Thyroid gland (tissue), 4 donors: ENCODE data around the gene SND1. TPM values are rescaled to one million over a fixed set of nuclear protein-coding genes. Genes with fewer than 3 reads are reported as not detected.

ENCODE experiments used
- DNase-seq, 2 donors: peaks; one replicate each; pipeline ENCODE4 v3.0.0-alpha.2; 2019
- H3K27ac ChIP-seq, 3 donors: fragments of 200-600 bp; sonication (generic); 1 replicate in 2 of 3; 2 replicates in 1 of 3; pipeline ENCODE4 v1.5.1; 2016 to 2019; ENCODE audit warnings: mild to moderate bottlenecking in 1 of 3, moderate library complexity in 1 of 3
- H3K27me3 ChIP-seq: fragments of 200-600 bp; sonication (generic); one replicate; pipeline ENCODE4 v1.5.1; 2019
- H3K36me3 ChIP-seq, 2 donors: fragments of 200-600 bp; sonication (generic); one replicate each; pipeline ENCODE4 v1.5.1; 2016 to 2019
- H3K4me1 ChIP-seq, 2 donors: fragments of 200-600 bp; sonication (generic); one replicate each; pipeline ENCODE4 v1.5.1; 2017 to 2019
- H3K4me3 ChIP-seq, 3 donors: fragments of 200-600 bp; sonication (generic); replicated peaks in 1 of 3; 1 replicate in 2 of 3; 2 replicates in 1 of 3; pipeline ENCODE4 v1.5.1; 2016; ENCODE audit warnings: mild to moderate bottlenecking in 1 of 3
- H3K9me3 ChIP-seq: fragments of 200-600 bp; sonication (generic); one replicate; pipeline ENCODE4 v1.5.1; 2017
- POLR2A ChIP-seq, 2 donors: fragments of 450-650 bp; IDR thresholded peaks; one replicate each; pipeline ENCODE4 v1.6.1; 2017; ENCODE audit warnings: antibody characterized with exemption in 2 of 2, mild to moderate bottlenecking in 2 of 2, moderate library complexity in 1 of 2
- WGBS, 2 donors: methylation state at CpG; one replicate each; pipeline ENCODE4 v1.1.5; 2017; 5-methylcytosine and 5-hydroxymethylcytosine counted together
- intact Hi-C: fragments of 100-400 bp; cut with DNase I; formaldehyde crosslinking; loops from one replicate; pipeline ENCODE4 v1.15.1; 2023
- total RNA-seq, 4 donors: library from RNA; depleted of rRNA; stranded (reverse); fragments of >200 nt; gene quantifications; one replicate each; pipeline ENCODE4 v1.2.3, GENCODE V29; 2016
- TF ChIP-seq, protein P1 (sequence below), 6 experiments: fragments of 200-600 bp in 3 of 6; fragments of 450-650 bp in 3 of 6; sonication (generic) in 3 of 6; IDR thresholded peaks; one replicate each; pipeline ENCODE4 v1.5.1; 2016 to 2019; ENCODE audit warnings: antibody characterized with exemption in 6 of 6, mild to moderate bottlenecking in 2 of 6, inconsistent platforms in 1 of 6, moderate library complexity in 1 of 6

The SND1 gene
- total RNA-seq, 4 donors from 2014 or later, result 126 to 167 (median 144) TPM

DNA sequence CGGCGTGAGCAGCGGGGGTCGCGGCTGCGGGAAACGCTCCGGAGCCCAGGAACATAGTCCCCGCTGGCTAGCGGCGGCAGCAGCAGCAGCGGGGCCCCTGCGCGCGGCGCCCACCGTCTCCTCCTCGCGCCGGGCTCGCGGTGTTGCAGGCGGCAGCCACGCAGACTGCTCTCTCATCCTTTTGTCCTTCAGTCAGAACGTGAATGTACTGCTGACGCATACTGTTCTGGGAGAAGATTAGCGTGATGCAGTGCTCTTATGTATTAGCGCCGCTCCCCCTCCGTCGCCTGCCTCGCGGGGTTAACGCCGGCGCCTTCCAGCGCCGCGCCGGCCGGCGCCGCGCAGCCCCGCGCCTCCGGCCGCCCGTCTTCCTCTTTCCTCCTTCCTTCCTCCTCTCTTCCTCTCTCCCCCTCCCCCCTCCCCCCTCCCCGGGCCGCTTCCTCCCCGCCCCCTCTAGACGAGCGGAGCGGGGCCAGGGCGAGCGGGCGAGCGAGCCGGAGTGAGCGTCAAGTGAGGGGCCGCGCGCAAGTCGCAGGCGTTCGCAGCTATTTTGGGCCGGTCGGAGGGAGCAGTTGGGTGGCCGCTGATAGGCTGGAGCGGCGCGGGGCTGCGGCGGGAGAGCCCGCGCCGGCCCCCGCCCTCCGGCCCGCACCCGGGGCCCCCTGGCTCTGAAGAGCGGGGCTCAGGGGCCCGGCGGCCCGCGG is 380.1 kb downstream of the SND1 start:
- TF ChIP-seq, protein P1, sequence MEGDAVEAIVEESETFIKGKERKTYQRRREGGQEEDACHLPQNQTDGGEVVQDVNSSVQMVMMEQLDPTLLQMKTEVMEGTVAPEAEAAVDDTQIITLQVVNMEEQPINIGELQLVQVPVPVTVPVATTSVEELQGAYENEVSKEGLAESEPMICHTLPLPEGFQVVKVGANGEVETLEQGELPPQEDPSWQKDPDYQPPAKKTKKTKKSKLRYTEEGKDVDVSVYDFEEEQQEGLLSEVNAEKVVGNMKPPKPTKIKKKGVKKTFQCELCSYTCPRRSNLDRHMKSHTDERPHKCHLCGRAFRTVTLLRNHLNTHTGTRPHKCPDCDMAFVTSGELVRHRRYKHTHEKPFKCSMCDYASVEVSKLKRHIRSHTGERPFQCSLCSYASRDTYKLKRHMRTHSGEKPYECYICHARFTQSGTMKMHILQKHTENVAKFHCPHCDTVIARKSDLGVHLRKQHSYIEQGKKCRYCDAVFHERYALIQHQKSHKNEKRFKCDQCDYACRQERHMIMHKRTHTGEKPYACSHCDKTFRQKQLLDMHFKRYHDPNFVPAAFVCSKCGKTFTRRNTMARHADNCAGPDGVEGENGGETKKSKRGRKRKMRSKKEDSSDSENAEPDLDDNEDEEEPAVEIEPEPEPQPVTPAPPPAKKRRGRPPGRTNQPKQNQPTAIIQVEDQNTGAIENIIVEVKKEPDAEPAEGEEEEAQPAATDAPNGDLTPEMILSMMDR (IDR thresholded peaks at IDR 0.05), result peak in 1 of 6 experiments; percentile 5
- TF ChIP-seq POLR2A (IDR thresholded peaks at IDR 0.05), result no peak
- WGBS, 2 donors, result 2 to 4% methylated on average over 28 to 35 of the region's 87 CpGs
- Histone ChIP-seq H3K36me3 (no peaks in the 10 kb centered on the region), H3K9me3 (no peaks in the 10 kb centered on the region), H3K4me1 (peaks cover 13 to 20% of the 10 kb centered on the region in 2 donors), H3K27me3 (no peaks in the 10 kb centered on the region), H3K27ac (no peak overlapping the region), H3K4me3 (peak overlapping the region in 1 of 3 donors; percentile 29)
- intact Hi-C loops, result no loop called here
- DNase-seq, result peak; percentile 16 to 31

DNA sequence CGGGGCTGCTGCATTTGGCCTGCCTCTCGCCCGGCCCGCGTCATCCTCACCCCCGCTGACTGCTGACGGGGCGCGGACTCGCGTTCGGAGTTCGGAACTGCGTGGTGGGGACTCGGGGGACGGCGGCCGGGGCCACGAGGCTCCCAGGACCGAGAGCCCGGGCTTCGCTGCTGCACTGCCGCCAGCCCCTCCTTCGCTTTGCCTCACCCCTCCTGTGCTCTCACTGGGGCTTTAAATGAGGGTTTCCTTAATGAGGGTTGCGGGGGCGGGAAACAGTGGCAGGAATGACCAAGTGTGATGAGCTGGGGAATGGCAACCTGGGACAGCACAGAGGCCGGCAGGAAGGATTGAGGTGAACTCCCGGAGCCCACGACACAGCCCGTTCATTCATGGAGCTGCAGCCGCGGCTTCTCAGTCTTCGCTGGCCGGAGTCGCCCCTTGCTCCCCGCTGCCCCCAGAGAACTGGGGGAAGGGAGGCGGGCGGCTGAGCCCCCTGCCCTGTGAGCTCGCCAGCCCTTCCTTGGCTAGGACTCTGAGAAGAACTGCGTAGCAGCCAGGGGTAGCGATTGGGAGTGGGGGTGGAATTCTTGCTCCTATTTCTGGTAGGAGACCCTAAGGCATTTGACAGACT is 380.7 kb downstream of the SND1 start:
- 31 to 42% methylated on average over 11 to 16 of the region's 41 CpGs for WGBS, 2 donors
- TF ChIP-seq, protein P1 (IDR thresholded peaks at IDR 0.05), result no peak
- TF ChIP-seq POLR2A (IDR thresholded peaks at IDR 0.05), result no peak
- H3K9me3 ChIP-seq, result no peaks in the 10 kb centered on the region
- H3K36me3 ChIP-seq, result no peaks in the 10 kb centered on the region
- H3K27ac ChIP-seq, result no peak overlapping the region
- peak in 1 of 2 donors; percentile 5 for DNase-seq
- H3K27me3 ChIP-seq, result no peaks in the 10 kb centered on the region
- intact Hi-C loops, result no loop called here
- peak overlapping the region in 1 of 3 donors; percentile 29 for H3K4me3 ChIP-seq
- peaks cover 13 to 20% of the 10 kb centered on the region in 2 donors for H3K4me1 ChIP-seq

DNA sequence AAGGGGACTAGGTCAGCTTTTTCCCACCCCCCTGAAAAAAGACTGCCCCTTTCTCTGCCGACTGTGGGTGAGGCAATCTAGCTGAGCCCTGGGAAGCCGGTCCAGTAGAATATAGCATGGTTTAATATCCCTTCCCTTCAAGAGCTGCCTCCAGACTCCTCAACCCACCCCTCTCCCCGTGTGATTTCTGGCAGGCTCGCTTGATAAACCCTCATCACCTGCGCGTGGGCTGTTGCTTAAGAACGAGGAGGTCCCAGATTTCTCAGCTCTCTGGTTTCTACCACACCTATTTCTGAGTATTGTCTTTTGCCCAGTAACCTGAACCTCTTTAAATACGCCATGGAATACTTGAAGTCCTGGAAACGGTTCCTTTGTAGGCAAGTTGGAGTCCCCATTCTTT is 381.3 kb downstream of the SND1 start:
- 80 to 81% methylated on average over 9 of the region's 9 CpGs for WGBS, 2 donors
- intact Hi-C loops, result no loop called here
- Histone ChIP-seq H3K4me1 (peaks cover 13 to 20% of the 10 kb centered on the region in 2 donors), H3K4me3 (no peak overlapping the region), H3K36me3 (no peaks in the 10 kb centered on the region), H3K27ac (no peak overlapping the region), H3K27me3 (no peaks in the 10 kb centered on the region), H3K9me3 (no peaks in the 10 kb centered on the region)
- no peak for DNase-seq
- TF ChIP-seq, protein P1 (IDR thresholded peaks at IDR 0.05), result no peak
- no peak for TF ChIP-seq POLR2A (IDR thresholded peaks at IDR 0.05)

DNA sequence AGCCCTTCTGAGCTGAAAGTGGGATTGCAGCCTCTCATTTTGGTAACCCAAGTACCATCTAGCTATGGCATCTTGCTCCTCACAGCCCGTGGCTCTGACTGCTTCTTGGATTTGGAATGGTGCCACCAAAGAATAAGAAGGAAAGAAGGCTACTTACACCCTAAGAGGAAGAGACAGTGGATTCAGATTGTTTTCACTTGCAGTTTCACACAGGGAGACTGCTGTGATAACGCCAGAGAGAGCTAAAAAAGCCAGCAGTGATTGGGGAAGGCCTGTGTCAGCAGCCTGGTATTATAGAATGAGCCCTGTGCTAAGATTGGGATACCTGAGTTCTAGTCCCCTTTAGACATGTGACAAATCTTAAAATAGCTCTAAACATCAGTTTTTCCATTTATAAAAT is 382.8 kb downstream of the SND1 start:
- whole genome bisulfite sequencing, 2 donors, result 48 to 81% methylated on average over 2 of the region's 2 CpGs
- H3K4me1 ChIP-seq, result peaks cover 13 to 20% of the 10 kb centered on the region in 2 donors
- TF ChIP-seq, protein P1 (IDR thresholded peaks at IDR 0.05), result no peak
- no peak for TF ChIP-seq POLR2A (IDR thresholded peaks at IDR 0.05)
- no peaks in the 10 kb centered on the region for H3K9me3 ChIP-seq
- H3K4me3 ChIP-seq, result no peak overlapping the region
- H3K27me3 ChIP-seq, result no peaks in the 10 kb centered on the region
- intact Hi-C loops, result no loop called here
- H3K27ac ChIP-seq, result no peak overlapping the region
- H3K36me3 ChIP-seq, result no peaks in the 10 kb centered on the region
- DNase-seq, result no peak

DNA sequence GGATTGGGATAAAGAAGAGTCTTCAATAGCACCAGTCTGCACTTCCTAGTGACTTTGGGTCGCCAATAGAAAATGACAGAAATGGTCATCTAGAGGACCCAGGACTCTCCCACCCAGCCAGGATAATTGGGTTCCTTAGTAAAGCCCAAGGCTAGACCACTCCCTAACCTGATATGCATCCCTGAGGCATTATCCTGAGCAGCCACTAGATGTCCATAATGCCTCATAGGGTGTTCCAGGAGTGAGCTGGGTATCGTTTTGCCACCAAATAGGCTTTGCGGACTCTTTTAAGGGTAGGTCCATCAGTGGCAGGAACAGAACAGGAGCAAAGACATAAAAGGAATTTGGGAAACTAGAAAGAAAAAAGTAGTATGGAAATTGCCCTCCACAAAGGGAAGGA is 383.7 kb downstream of the SND1 start:
- no peak overlapping the region for H3K4me3 ChIP-seq
- 80 to 83% methylated on average over 3 of the region's 3 CpGs for WGBS, 2 donors
- no peaks in the 10 kb centered on the region for H3K27me3 ChIP-seq
- intact Hi-C loops, result no loop called here
- DNase-seq, result no peak
- no peak for TF ChIP-seq POLR2A (IDR thresholded peaks at IDR 0.05)
- TF ChIP-seq, protein P1 (IDR thresholded peaks at IDR 0.05), result peak in 1 of 6 experiments; percentile 15
- no peaks in the 10 kb centered on the region for H3K9me3 ChIP-seq
- H3K4me1 ChIP-seq, result peaks cover 8 to 15% of the 10 kb centered on the region in 2 donors
- H3K27ac ChIP-seq, result no peak overlapping the region
- H3K36me3 ChIP-seq, result no peaks in the 10 kb centered on the region
